ENCODE data around the gene SRC.

GRCh38 chr20:37388831-37389230 lies 42.9 kb downstream of the SRC start:
- TF ChIP-seq CTCF (IDR thresholded peaks at IDR 0.05; ENCODE audit: low read length) (no peak), EZH2 (IDR thresholded peaks at IDR 0.05; ENCODE audit: borderline replicate concordance, low read length) (no peak)

All from OCI-LY1 (cell line).